Neutrophil (primary cell): ENCODE results near the gene LYRM1.
"Not testable (repeated sequence)": the region's sequence is repeated elsewhere in the genome, so short reads cannot be mapped to it uniquely, and the experiment has no call there.

Experiments
- H3K27ac ChIP-seq: fragments of 200-600 bp; sonication (generic); 2 replicates; pipeline ENCODE4 v1.5.1; 2016; ENCODE audit warnings: mild to moderate bottlenecking, moderate library complexity
- H3K27me3 ChIP-seq: fragments of 200-600 bp; sonication (generic); 2 replicates; pipeline ENCODE4 v1.6.0; 2016; ENCODE audit warnings: mild to moderate bottlenecking
- H3K36me3 ChIP-seq: fragments of 200-600 bp; sonication (generic); 2 replicates; pipeline ENCODE4 v1.5.1; 2017
- H3K4me1 ChIP-seq, 2 experiments: fragments of 200-600 bp in 1 of 2; sonication (generic) in 1 of 2; 1 replicate in 1 of 2; 2 replicates in 1 of 2; pipeline versions ENCODE4 v1.5.1 to v1.6.1; 2013 to 2016; ENCODE audit warnings: low read depth in 1 of 2, low read length in 1 of 2, mild to moderate bottlenecking in 1 of 2, moderate library complexity in 1 of 2; ENCODE audit not compliant: control insufficient read depth in 1 of 2, insufficient read depth in 1 of 2
- H3K4me3 ChIP-seq, 2 experiments: fragments of 200-600 bp in 1 of 2; sonication (generic) in 1 of 2; 1 replicate in 1 of 2; 2 replicates in 1 of 2; pipeline ENCODE4 v1.5.1; 2013 to 2016; ENCODE audit warnings: low read depth in 1 of 2, low read length in 1 of 2, mild to moderate bottlenecking in 1 of 2, moderate library complexity in 1 of 2
- H3K9me3 ChIP-seq: fragments of 200-600 bp; sonication (generic); 2 replicates; pipeline ENCODE4 v1.5.1; 2016
- CTCF ChIP-seq: fragments of 200-600 bp; sonication (generic); IDR thresholded peaks from 2 replicates; pipeline ENCODE4 v1.5.1; 2016; ENCODE audit warnings: antibody characterized with exemption

Gene LYRM1

GRCh38 chr16:20854963-20855362 lies 45.6 kb upstream of the LYRM1 start:
- peaks cover 0 to 7% of the 10 kb centered on the region in 2 experiments for H3K4me1 ChIP-seq
- no peak overlapping the region for H3K4me3 ChIP-seq
- no peaks in the 10 kb centered on the region for H3K27me3 ChIP-seq
- H3K36me3 ChIP-seq = peaks cover 13% of the 10 kb centered on the region
- TF ChIP-seq CTCF = no peak
- H3K27ac ChIP-seq = no peak overlapping the region
- H3K9me3 ChIP-seq = no peaks in the 10 kb centered on the region

GRCh38 chr16:20857281-20857680 lies 43.3 kb upstream of the LYRM1 start:
- no peak for TF ChIP-seq CTCF
- H3K27me3 ChIP-seq = no peaks in the 10 kb centered on the region
- H3K4me1 ChIP-seq = no peaks in the 10 kb centered on the region
- no peaks in the 10 kb centered on the region for H3K9me3 ChIP-seq
- no peak overlapping the region for H3K4me3 ChIP-seq
- peaks cover 32% of the 10 kb centered on the region for H3K36me3 ChIP-seq
- no peak overlapping the region for H3K27ac ChIP-seq

- Histone ChIP-seq H3K36me3 (peaks cover 35% of the 10 kb centered on the region), H3K27ac (no peak overlapping the region)
- no peak for TF ChIP-seq CTCF
These were observed 41.3 kb upstream of the LYRM1 start for GRCh38 chr16:20859229-20859628.

GRCh38 chr16:20859699-20860098 lies 40.9 kb upstream of the LYRM1 start:
- H3K36me3 ChIP-seq = peaks cover 35% of the 10 kb centered on the region
- no peaks in the 10 kb centered on the region for H3K9me3 ChIP-seq
- no peak overlapping the region for H3K27ac ChIP-seq
- no peaks in the 10 kb centered on the region for H3K27me3 ChIP-seq
- no peaks in the 10 kb centered on the region for H3K4me1 ChIP-seq
- H3K4me3 ChIP-seq = no peak overlapping the region
- TF ChIP-seq CTCF = no peak

More at GRCh38 chr16:20859229-20859628, 41.3 kb upstream of the LYRM1 start:
- H3K4me1 ChIP-seq = no peaks in the 10 kb centered on the region
- no peaks in the 10 kb centered on the region for H3K27me3 ChIP-seq
- H3K4me3 ChIP-seq = no peak overlapping the region
- H3K9me3 ChIP-seq = no peaks in the 10 kb centered on the region

- H3K4me1 ChIP-seq = no peaks in the 10 kb centered on the region
- H3K27me3 ChIP-seq = no peaks in the 10 kb centered on the region
- H3K36me3 ChIP-seq = peaks cover 31% of the 10 kb centered on the region
- no peak for TF ChIP-seq CTCF
- H3K4me3 ChIP-seq = no peak overlapping the region
- no peak overlapping the region for H3K27ac ChIP-seq
- H3K9me3 ChIP-seq = no peaks in the 10 kb centered on the region
These were observed 40.2 kb upstream of the LYRM1 start for GRCh38 chr16:20860361-20860760.

- not testable (repeated sequence) for H3K27ac ChIP-seq
These were observed 39.6 kb upstream of the LYRM1 start for GRCh38 chr16:20860995-20861394.

More at GRCh38 chr16:20860995-20861394, 39.6 kb upstream of the LYRM1 start:
- H3K4me1 ChIP-seq, H3K4me3 ChIP-seq, H3K27me3 ChIP-seq, H3K9me3 ChIP-seq: not testable (repeated sequence)
- H3K36me3 ChIP-seq = peaks cover 27% of the 10 kb centered on the region
